Cardiac muscle cell (in vitro differentiated cells and primary cell): Measurements from ENCODE around the gene MB. TPM values are rescaled to one million over a fixed set of nuclear protein-coding genes. Genes with fewer than 3 reads are reported as not detected.
A peak's percentile ranks its signal among the peaks of the same experiment; 100 is the strongest.
"Not testable (repeated sequence)": the region's sequence is repeated elsewhere in the genome, so short reads cannot be mapped to it uniquely, and the experiment has no call there.

Experiments used
- DNase-seq, 2 donors: peaks; one replicate each; pipeline versions ENCODE4 v3.0.0 to v3.0.0-alpha.2; 2010 to 2017; ENCODE audit warnings: low read depth in 1 of 2, low spot score in 1 of 2
- H3K27ac ChIP-seq: fragments of 200-600 bp; sonication (generic); 2 replicates; pipeline ENCODE4 v1.5.1; 2016
- H3K27me3 ChIP-seq: fragments of 200-600 bp; sonication (generic); 2 replicates; pipeline ENCODE4 v1.6.0; 2016; ENCODE audit warnings: control low read depth
- H3K36me3 ChIP-seq: fragments of 200-600 bp; sonication (generic); 2 replicates; pipeline ENCODE4 v1.5.1; 2016; ENCODE audit warnings: control low read depth
- H3K4me1 ChIP-seq: fragments of 200-600 bp; sonication (generic); 2 replicates; pipeline ENCODE4 v1.8.1; 2017; ENCODE audit warnings: low read depth, mild to moderate bottlenecking, mixed run types
- H3K4me3 ChIP-seq: fragments of 200-600 bp; sonication (generic); 2 replicates; pipeline ENCODE4 v1.5.1; 2016; ENCODE audit warnings: mild to moderate bottlenecking
- H3K9me3 ChIP-seq: fragments of 200-600 bp; sonication (generic); 2 replicates; pipeline ENCODE4 v1.5.1; 2017; ENCODE audit warnings: low read depth, mild to moderate bottlenecking, control low read depth
- CTCF ChIP-seq: IDR thresholded peaks from 2 replicates; pipeline ENCODE4 v1.5.1; 2012; ENCODE audit warnings: low read depth, mild to moderate bottlenecking, low read length
- polyA plus RNA-seq: library from polyadenylated mRNA; unstranded; fragments of >200 nt; fragmentation: Nextera tagmentation; extraction: Ambion mirVana; gene quantifications from 2 replicates; pipeline ENCODE4 v1.2.1, GENCODE V29; 2016
- total RNA-seq: library from RNA; depleted of rRNA; stranded (reverse); fragments of >200 nt; gene quantifications from 2 replicates; pipeline ENCODE4 v1.2.3, GENCODE V29; 2016

MB gene
- total and polyA plus RNA-seq, 2 experiments from 2014 or later: 829 to 1,065 TPM

GRCh38 chr22:35625763-35626432 lies 8.8 kb upstream of the MB start:
- H3K9me3 ChIP-seq: no peaks in the 10 kb centered on the region
- H3K27ac ChIP-seq: no peak overlapping the region
- H3K4me3 ChIP-seq: no peak overlapping the region
- DNase-seq: no peak
- no peak for TF ChIP-seq CTCF
- H3K4me1 ChIP-seq: peaks cover 22% of the 10 kb centered on the region
- no peaks in the 10 kb centered on the region for H3K36me3 ChIP-seq
- no peaks in the 10 kb centered on the region for H3K27me3 ChIP-seq

- no peaks in the 10 kb centered on the region for H3K9me3 ChIP-seq
- H3K4me1 ChIP-seq: peaks cover 31% of the 10 kb centered on the region
- TF ChIP-seq CTCF: no peak
Observed at GRCh38 chr22:35624547-35624946, 7.4 kb upstream of the MB start.

GRCh38 chr22:35623885-35624284 lies 6.8 kb upstream of the MB start:
- peaks cover 38% of the 10 kb centered on the region for H3K4me1 ChIP-seq
- H3K36me3 ChIP-seq, H3K9me3 ChIP-seq, H3K4me3 ChIP-seq, DNase-seq, H3K27me3 ChIP-seq, H3K27ac ChIP-seq: not testable (repeated sequence)

More at GRCh38 chr22:35624547-35624946, 7.4 kb upstream of the MB start:
- no peak overlapping the region for H3K27ac ChIP-seq
- no peak for DNase-seq
- H3K4me3 ChIP-seq: no peak overlapping the region
- no peaks in the 10 kb centered on the region for H3K27me3 ChIP-seq
- no peaks in the 10 kb centered on the region for H3K36me3 ChIP-seq

- no peak for TF ChIP-seq CTCF
- peaks cover 45% of the 10 kb centered on the region for H3K4me1 ChIP-seq
- H3K9me3 ChIP-seq: no peaks in the 10 kb centered on the region
- peak overlapping the region; percentile 94 for H3K27ac ChIP-seq
- H3K36me3 ChIP-seq: no peaks in the 10 kb centered on the region
- peak overlapping the region; percentile 15 for H3K4me3 ChIP-seq
- H3K27me3 ChIP-seq: no peaks in the 10 kb centered on the region
- DNase-seq: peak in 1 of 2 donors; percentile 89
Observed at GRCh38 chr22:35622191-35622913, 5.2 kb upstream of the MB start.

GRCh38 chr22:35621451-35621850 lies 4.3 kb upstream of the MB start:
- Histone ChIP-seq H3K9me3 (no peaks in the 10 kb centered on the region), H3K4me3 (no peak overlapping the region), H3K27me3 (no peaks in the 10 kb centered on the region), H3K36me3 (no peaks in the 10 kb centered on the region), H3K4me1 (peaks cover 54% of the 10 kb centered on the region), H3K27ac (peak overlapping the region; percentile 94)
- no peak for TF ChIP-seq CTCF
- DNase-seq: no peak

- TF ChIP-seq CTCF: no peak
- no peaks in the 10 kb centered on the region for H3K36me3 ChIP-seq
- peak overlapping the region; percentile 94 for H3K27ac ChIP-seq
- no peak overlapping the region for H3K4me3 ChIP-seq
- peak; percentile 19 to 93 for DNase-seq
- H3K9me3 ChIP-seq: no peaks in the 10 kb centered on the region
- no peaks in the 10 kb centered on the region for H3K27me3 ChIP-seq
- H3K4me1 ChIP-seq: peaks cover 60% of the 10 kb centered on the region
Observed at GRCh38 chr22:35620624-35621251, 3.6 kb upstream of the MB start.
